Endodermal cell (in vitro differentiated cells): ENCODE results near the gene FAM193B. TPM values are rescaled to one million over a fixed set of nuclear protein-coding genes. Genes with fewer than 3 reads are reported as not detected.

Experiments
- DNase-seq: peaks from one replicate; pipeline ENCODE4 v3.0.0-alpha.2; 2017
- H3K27ac ChIP-seq: 2 replicates; pipeline ENCODE4 v1.5.1; 2013; ENCODE audit warnings: mild to moderate bottlenecking, low read depth, low read length, moderate library complexity
- H3K27me3 ChIP-seq: 2 replicates; pipeline ENCODE4 v1.6.1; 2013; ENCODE audit warnings: mild to moderate bottlenecking, low read length, moderate library complexity; ENCODE audit not compliant: insufficient read depth, control insufficient read depth, poor library complexity, severe bottlenecking
- H3K36me3 ChIP-seq: 2 replicates; pipeline ENCODE4 v1.7.0; 2013; ENCODE audit warnings: mild to moderate bottlenecking, low read length, moderate library complexity; ENCODE audit not compliant: control insufficient read depth, insufficient read depth
- H3K4me1 ChIP-seq: one replicate; pipeline ENCODE4 v1.7.0; 2013; ENCODE audit warnings: low read length; ENCODE audit not compliant: control insufficient read depth, insufficient read depth
- H3K4me3 ChIP-seq: 2 replicates; pipeline ENCODE4 v1.5.1; 2013; ENCODE audit warnings: mild to moderate bottlenecking, low read length, moderate library complexity
- H3K9ac ChIP-seq: 2 replicates; pipeline ENCODE4 v1.6.1; 2013; ENCODE audit warnings: mild to moderate bottlenecking, low read length, moderate library complexity; ENCODE audit not compliant: poor library complexity, severe bottlenecking; ENCODE audit errors: extremely low read depth
- H3K9me3 ChIP-seq: 2 replicates; pipeline ENCODE4 v1.6.1; 2013; ENCODE audit warnings: mild to moderate bottlenecking, low read length, moderate library complexity; ENCODE audit not compliant: control insufficient read depth
- H3K27ac Mint-ChIP-seq: 2 replicates; pipeline ENCODE4 v1.8.0; 2020; ENCODE audit warnings: mixed read lengths
- H3K27me3 Mint-ChIP-seq: 2 replicates; pipeline ENCODE4 v1.8.0; 2021; ENCODE audit warnings: mild to moderate bottlenecking, mixed read lengths; ENCODE audit not compliant: insufficient read depth
- H3K36me3 Mint-ChIP-seq: 2 replicates; pipeline ENCODE4 v1.8.0; 2020; ENCODE audit warnings: low read depth, mixed read lengths
- H3K4me1 Mint-ChIP-seq: 2 replicates; pipeline ENCODE4 v1.8.0; 2020; ENCODE audit warnings: mixed read lengths
- H3K4me3 Mint-ChIP-seq: 2 replicates; pipeline ENCODE4 v1.8.0; 2020; ENCODE audit warnings: mild to moderate bottlenecking, moderate library complexity, mixed read lengths
- H3K9me3 Mint-ChIP-seq: 2 replicates; pipeline ENCODE4 v1.8.0; 2020; ENCODE audit warnings: mild to moderate bottlenecking, mixed read lengths
- CTCF ChIP-seq: fragments of 200-600 bp; sonication (generic); conservative IDR thresholded peaks from 2 replicates; pipeline ENCODE4 v1.5.0; 2021; ENCODE audit warnings: antibody characterized with exemption, mild to moderate bottlenecking
- WGBS, 2 experiments: methylation state at CpG; one replicate each; pipeline versions ENCODE4 v1.1.5 to v1.1.7; 2013; ENCODE audit warnings: missing lambda C conversion rate in 2 of 2, mixed read lengths in 1 of 2; ENCODE audit not compliant: insufficient coverage in 1 of 2, insufficient read length in 1 of 2; 5-methylcytosine and 5-hydroxymethylcytosine counted together
- total RNA-seq, 2 donors: library from RNA; stranded (reverse); fragmentation: NEBNext Ultra II Directional in 1 of 2; extraction: Animal tissue kit (Norgen Biotek cat#: 25700) in 1 of 2; gene quantifications; 2 replicates in 1 of 2; 3 replicates in 1 of 2; pipeline ENCODE4 v1.2.1, GENCODE V29; 2021

FAM193B gene
- total RNA-seq, 2 donors from 2014 or later = 112 to 115 TPM

GRCh38 chr5:177519463-177520235, 34.7 kb downstream of the FAM193B start:
- no peak for DNase-seq
- no peak overlapping the region for H3K4me3 ChIP-seq
- no peaks in the 10 kb centered on the region for H3K9me3 Mint-ChIP-seq
- 82 to 85% methylated on average over 10 to 13 of the region's 13 CpGs for WGBS, 2 experiments
- no peaks in the 10 kb centered on the region for H3K27me3 Mint-ChIP-seq
- H3K4me1 Mint-ChIP-seq = peaks cover 9% of the 10 kb centered on the region
- H3K36me3 Mint-ChIP-seq = peaks cover 53% of the 10 kb centered on the region
- peak overlapping the region; percentile 35 for H3K27ac Mint-ChIP-seq
- H3K4me1 ChIP-seq = no peaks in the 10 kb centered on the region
- no peaks in the 10 kb centered on the region for H3K27me3 ChIP-seq
- H3K4me3 Mint-ChIP-seq = no peak overlapping the region
- peaks cover 64% of the 10 kb centered on the region for H3K36me3 ChIP-seq
- H3K9ac ChIP-seq = no peak overlapping the region
- no peak overlapping the region for H3K27ac ChIP-seq
- TF ChIP-seq CTCF = no peak
- H3K9me3 ChIP-seq = no peaks in the 10 kb centered on the region

GRCh38 chr5:177516601-177517568, 37.5 kb downstream of the FAM193B start, which contains the start of gene DDX41:
DDX41 (minus strand) TSS chr5:177516961; CDS start chr5:177516945, 16 bp downstream.
- H3K36me3 ChIP-seq = peaks cover 70% of the 10 kb centered on the region
- no peaks in the 10 kb centered on the region for H3K27me3 ChIP-seq
- Mint-ChIP-seq H3K9me3 (no peaks in the 10 kb centered on the region), H3K27ac (peak within 1 kb of the TSS; percentile 96), H3K36me3 (peaks cover 58% of the 10 kb centered on the region), H3K4me3 (peak within 1 kb of the TSS; percentile 87), H3K27me3 (no peaks in the 10 kb centered on the region), H3K4me1 (peaks cover 9% of the 10 kb centered on the region)
- no peaks in the 10 kb centered on the region for H3K9me3 ChIP-seq
- WGBS, 2 experiments = 0% methylated on average over 78 to 96 of the region's 96 CpGs
- no peak for TF ChIP-seq CTCF
- H3K9ac ChIP-seq = peak within 1 kb of the TSS; percentile 83
- peak within 1 kb of the TSS; percentile 90 for H3K4me3 ChIP-seq
- peak; percentile 99 for DNase-seq
- H3K4me1 ChIP-seq = no peaks in the 10 kb centered on the region
- peak within 1 kb of the TSS; percentile 69 for H3K27ac ChIP-seq

GRCh38 chr5:177515580-177515979, 38.8 kb downstream of the FAM193B start:
- Histone ChIP-seq H3K4me1 (no peaks in the 10 kb centered on the region), H3K36me3 (peaks cover 69% of the 10 kb centered on the region), H3K27ac (no peak overlapping the region), H3K9ac (no peak overlapping the region), H3K9me3 (no peaks in the 10 kb centered on the region), H3K27me3 (no peaks in the 10 kb centered on the region), H3K4me3 (peak overlapping the region; percentile 90)
- Mint-ChIP-seq H3K9me3 (no peaks in the 10 kb centered on the region), H3K27me3 (no peaks in the 10 kb centered on the region), H3K27ac (no peak overlapping the region), H3K4me3 (peak overlapping the region; percentile 87), H3K4me1 (peaks cover 9% of the 10 kb centered on the region), H3K36me3 (peaks cover 56% of the 10 kb centered on the region)
- no peak for DNase-seq
- TF ChIP-seq CTCF = peak; percentile 44
- WGBS, 2 experiments = 97% methylated on average over 7 of the region's 7 CpGs
